GM20431 (cell line): Measurements from ENCODE around the gene STIM1.
"Not testable (repeated sequence)": the region's sequence is repeated elsewhere in the genome, so short reads cannot be mapped to it uniquely, and the experiment has no call there.

ENCODE experiments used
- in situ Hi-C: fragments of 300-500 bp; cut with MseI, MboI; formaldehyde crosslinking; loops from one replicate; pipeline ENCODE4 v1.15.0; 2020; ENCODE audit warnings: low sequenced_read_pairs; ENCODE audit not compliant: unreplicated experiment

STIM1 gene

GRCh38 chr11:3995949-3996554 lies 140.6 kb downstream of the STIM1 start:
- in situ Hi-C loops = no loop called here

- in situ Hi-C loops = no loop called here
Observed at GRCh38 chr11:3996651-3997050, 141.2 kb downstream of the STIM1 start.

- in situ Hi-C loops = not testable (repeated sequence)
Observed at GRCh38 chr11:4004753-4005152, 149.3 kb downstream of the STIM1 start.

GRCh38 chr11:4006946-4007680 lies 151.6 kb downstream of the STIM1 start:
- in situ Hi-C loops = no loop called here

- in situ Hi-C loops = no loop called here
Observed at GRCh38 chr11:4008116-4008515, 152.7 kb downstream of the STIM1 start.

- in situ Hi-C loops = not testable (repeated sequence)
Observed at GRCh38 chr11:4016602-4017001, 161.1 kb downstream of the STIM1 start.

GRCh38 chr11:4017129-4017528 lies 161.7 kb downstream of the STIM1 start:
- in situ Hi-C loops = no loop called here

GRCh38 chr11:4018641-4019040 lies 163.2 kb downstream of the STIM1 start:
- in situ Hi-C loops = no loop called here

- in situ Hi-C loops = no loop called here
Observed at GRCh38 chr11:4019891-4020290, 164.4 kb downstream of the STIM1 start.

GRCh38 chr11:4022669-4023068 lies 167.2 kb downstream of the STIM1 start:
- in situ Hi-C loops = no loop called here

- in situ Hi-C loops = no loop called here
Observed at GRCh38 chr11:4025248-4025966, 169.9 kb downstream of the STIM1 start.

GRCh38 chr11:4025967-4026324 lies 170.5 kb downstream of the STIM1 start:
- in situ Hi-C loops = no loop called here

- in situ Hi-C loops = no loop called here
Observed at GRCh38 chr11:4026389-4026788, 170.9 kb downstream of the STIM1 start.

- in situ Hi-C loops = no loop called here
Observed at GRCh38 chr11:4027746-4028145, 172.3 kb downstream of the STIM1 start.

GRCh38 chr11:4030197-4030596 lies 174.7 kb downstream of the STIM1 start:
- in situ Hi-C loops = no loop called here

GRCh38 chr11:4032097-4032496 lies 176.6 kb downstream of the STIM1 start:
- in situ Hi-C loops = no loop called here

- in situ Hi-C loops = no loop called here
Observed at GRCh38 chr11:4035985-4036384, 180.5 kb downstream of the STIM1 start.

GRCh38 chr11:4039011-4039410 lies 183.5 kb downstream of the STIM1 start:
- in situ Hi-C loops = no loop called here

GRCh38 chr11:4040461-4040860 lies 185.0 kb downstream of the STIM1 start:
- in situ Hi-C loops = no loop called here

GRCh38 chr11:4041731-4042391 lies 186.4 kb downstream of the STIM1 start:
- in situ Hi-C loops = no loop called here
